Small intestine (tissue), 7 donors: Measurements from ENCODE around the gene RTP4. TPM values are rescaled to one million over a fixed set of nuclear protein-coding genes. Genes with fewer than 3 reads are reported as not detected.
A peak's percentile ranks its signal among the peaks of the same experiment; 100 is the strongest.
"Not testable (repeated sequence)": the region's sequence is repeated elsewhere in the genome, so short reads cannot be mapped to it uniquely, and the experiment has no call there.

Experiments used
- DNase-seq, 2 donors: peaks; one replicate each; pipeline versions ENCODE4 v3.0.0 to v3.0.0-alpha.2; 2013
- FAIRE-seq: peaks from 2 replicates; lab custom pipeline; 2012; peaks lifted over from hg19 to GRCh38; lab: Jason Lieb, UNC
- H3K27ac ChIP-seq, 3 donors: one replicate each; pipeline ENCODE4 v1.5.1; 2013; ENCODE audit warnings: low read length in 2 of 3, mild to moderate bottlenecking in 2 of 3, control low read depth in 1 of 3, inconsistent platforms in 1 of 3, low read depth in 1 of 3, moderate library complexity in 1 of 3
- H3K27me3 ChIP-seq, 3 donors: one replicate each; pipeline ENCODE4 v1.6.1; 2013; ENCODE audit warnings: low read length in 3 of 3, inconsistent platforms in 1 of 3; ENCODE audit not compliant: control insufficient read depth in 3 of 3, insufficient read depth in 3 of 3
- H3K36me3 ChIP-seq, 3 donors: one replicate each; pipeline ENCODE4 v1.6.1; 2013; ENCODE audit warnings: low read length in 3 of 3, inconsistent platforms in 1 of 3, low read depth in 1 of 3, mild to moderate bottlenecking in 1 of 3, moderate library complexity in 1 of 3; ENCODE audit not compliant: control insufficient read depth in 3 of 3, insufficient read depth in 2 of 3
- H3K4me1 ChIP-seq, 3 donors: one replicate each; pipeline ENCODE4 v1.6.1; 2013; ENCODE audit warnings: low read length in 2 of 3, inconsistent platforms in 1 of 3, low read depth in 1 of 3, mild to moderate bottlenecking in 1 of 3, moderate library complexity in 1 of 3; ENCODE audit not compliant: control insufficient read depth in 3 of 3, insufficient read depth in 2 of 3
- H3K4me3 ChIP-seq, 3 donors: one replicate each; pipeline ENCODE4 v1.5.1; 2013; ENCODE audit warnings: low read length in 3 of 3, control low read depth in 1 of 3, inconsistent platforms in 1 of 3, low read depth in 1 of 3, mild to moderate bottlenecking in 1 of 3, moderate library complexity in 1 of 3
- H3K9me3 ChIP-seq, 2 donors: one replicate each; pipeline ENCODE4 v1.6.1; 2013; ENCODE audit warnings: low read depth in 1 of 2, low read length in 1 of 2; ENCODE audit not compliant: control insufficient read depth in 2 of 2, insufficient read depth in 1 of 2
- WGBS, 3 donors: extraction: QIAGEN DNeasy Blood & Tissue Kit; methylation state at CpG; one replicate each; pipeline ENCODE4 v1.1.7; 2013; 5-methylcytosine and 5-hydroxymethylcytosine counted together
- polyA plus RNA-seq, 4 donors: library from polyadenylated mRNA; stranded (reverse) in 3 of 4; unstranded in 1 of 4; fragments of 200-250 nt in 3 of 4; fragments of 120-200 nt in 1 of 4; gene quantifications; one replicate each; pipeline versions ENCODE4 v1.2.1 to v1.2.3, GENCODE V29; 2013
- donor health status: healthy with polysubstance abuse.
- donor health status: control.
- donor health status: control.
- donor health status: Bipolar disorder and iron deficiency.
- donor health status: healthy.

RTP4 gene
- polyA plus RNA-seq, 4 donors = 7.6 to 18.2 (median 13.0) TPM

DNA sequence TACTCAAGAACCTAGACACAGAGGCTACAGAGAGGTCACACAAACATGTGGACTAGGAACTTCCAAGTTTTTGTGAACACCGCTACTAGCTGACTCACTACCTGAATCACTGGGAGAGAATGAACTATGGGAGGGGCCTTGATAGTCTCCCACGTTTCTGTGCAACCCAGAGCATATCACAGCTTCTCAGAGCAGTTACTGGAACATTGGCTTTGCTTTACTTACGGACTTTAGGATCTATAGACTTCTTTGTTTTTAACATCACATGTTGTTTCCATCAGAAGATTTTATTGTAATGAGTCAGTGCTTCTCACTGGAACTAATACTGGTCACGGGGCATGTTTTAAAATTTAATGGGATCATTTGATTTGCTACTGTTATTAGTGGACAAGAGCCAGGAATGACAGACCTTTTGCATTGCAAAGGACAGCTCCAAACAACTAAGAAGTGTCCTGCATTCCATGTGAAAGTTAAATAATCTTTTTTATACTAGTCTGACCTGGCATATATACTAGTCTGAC is 35.6 kb downstream of the RTP4 start:
- Histone ChIP-seq H3K36me3 (no peaks in the 10 kb centered on the region), H3K27ac (no peak overlapping the region)

DNA sequence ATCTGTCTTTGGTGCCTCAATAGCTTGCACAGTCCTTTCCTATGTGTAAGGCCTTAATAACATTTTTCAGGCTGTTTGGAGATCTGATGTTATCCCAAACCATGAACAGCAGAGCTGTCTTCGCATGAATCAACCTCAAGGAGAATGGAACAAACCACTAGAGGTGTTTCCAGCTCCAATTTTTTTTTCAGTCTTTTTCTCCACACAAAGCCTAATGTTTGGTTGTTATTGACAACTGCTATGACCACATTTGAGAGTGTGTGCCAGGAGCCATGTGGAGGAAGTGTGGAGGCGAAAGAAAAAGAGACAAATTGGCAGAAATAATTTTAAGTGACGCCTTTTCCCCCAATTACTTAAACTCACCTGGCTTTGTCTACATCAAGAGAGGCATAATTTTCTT is 38.7 kb downstream of the RTP4 start:
- H3K27me3 ChIP-seq = no peaks in the 10 kb centered on the region
- no peak overlapping the region for H3K27ac ChIP-seq
- DNase-seq = no peak
- no peaks in the 10 kb centered on the region for H3K4me1 ChIP-seq
- H3K36me3 ChIP-seq = no peaks in the 10 kb centered on the region
- H3K9me3 ChIP-seq = no peaks in the 10 kb centered on the region
- no peak for FAIRE-seq
- H3K4me3 ChIP-seq = no peak overlapping the region
- 84 to 94% (median 87%) methylated on average over 3 of the region's 3 CpGs for WGBS, 3 donors

More for the DNA sequence above, 35.6 kb downstream of the RTP4 start:
- FAIRE-seq (no peak), DNase-seq (peak in 1 of 2 donors; percentile 26)
- no peaks in the 10 kb centered on the region for H3K4me1 ChIP-seq
- no peaks in the 10 kb centered on the region for H3K27me3 ChIP-seq
- H3K4me3 ChIP-seq = no peak overlapping the region
- H3K9me3 ChIP-seq = no peaks in the 10 kb centered on the region
- WGBS, 3 donors = 23 to 35% (median 32%) methylated on average over 4 of the region's 4 CpGs

DNA sequence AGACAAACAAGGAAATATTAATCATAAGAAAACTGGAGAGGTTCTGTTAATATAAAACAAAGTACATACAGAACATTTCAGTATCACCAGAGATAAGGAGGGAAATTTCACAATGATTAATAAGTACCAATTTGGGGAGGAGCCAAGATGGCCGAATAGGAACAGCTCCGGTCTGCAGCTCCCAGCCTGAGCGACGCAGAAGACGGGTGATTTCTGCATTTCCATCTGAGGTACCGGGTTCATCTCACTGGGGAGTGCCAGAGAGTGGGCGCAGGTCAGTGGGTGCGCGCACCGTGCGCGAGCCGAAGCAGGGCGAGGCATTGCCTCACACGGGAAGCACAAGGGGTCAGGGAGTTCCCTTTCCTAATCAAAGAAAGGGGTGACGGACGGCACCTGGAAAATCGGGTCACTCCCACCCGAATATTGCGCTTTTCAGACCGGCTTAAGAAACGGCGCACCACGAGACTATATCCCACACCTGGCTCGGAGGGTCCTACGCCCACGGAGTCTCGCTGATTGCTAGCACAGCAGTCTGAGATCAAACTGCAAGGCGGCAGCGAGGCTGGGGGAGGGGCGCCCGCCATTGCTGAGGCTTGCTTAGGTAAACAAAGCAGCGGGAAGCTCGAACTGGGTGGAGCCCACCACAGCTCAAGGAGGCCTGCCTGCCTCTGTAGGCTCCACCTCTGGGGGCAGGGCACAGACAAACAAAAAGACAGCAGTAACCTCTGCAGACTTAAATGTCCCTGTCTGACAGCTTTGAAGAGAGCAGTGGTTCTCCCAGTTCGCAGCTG is 44.0 kb downstream of the RTP4 start:
- H3K36me3 ChIP-seq, H3K27me3 ChIP-seq, H3K27ac ChIP-seq, FAIRE-seq, H3K4me3 ChIP-seq, H3K4me1 ChIP-seq, H3K9me3 ChIP-seq: not testable (repeated sequence)
- DNase-seq = peak; percentile 18 to 75
- WGBS, 3 donors = 20 to 61% (median 32%) methylated on average over 8 to 34 of the region's 35 CpGs

Other genes with a start within 250 kb of the RTP4 start
- gene RPL39L, start 228.9 kb upstream of the RTP4 start, polyA plus RNA-seq = 10 to 100 TPM in 1 of 4 donors, 1 to 10 TPM in 3; 2.7 to 18.6 (median 8.3) TPM
- gene RTP1, start 170.9 kb upstream of the RTP4 start, polyA plus RNA-seq = not detected
- 10 to 100 TPM in 1 of 4 donors, 1 to 10 TPM in 1, under 1 TPM in 1, not detected in 1; 0.70 to 67.2 (median 1.6) TPM for gene MASP1, start 76.6 kb upstream of the RTP4 start, polyA plus RNA-seq